Suprapubic skin (tissue), 3 donors: ENCODE results near the gene CABP4.

ENCODE experiments used
- POLR2A ChIP-seq, 2 donors: fragments of 450-650 bp; IDR thresholded peaks; one replicate each; pipeline ENCODE4 v1.6.1; 2017; ENCODE audit warnings: antibody characterized with exemption in 2 of 2, mild to moderate bottlenecking in 2 of 2, moderate library complexity in 2 of 2
- TF ChIP-seq, protein P1 (sequence below), 2 donors: fragments of 200-600 bp in 1 of 2; fragments of 450-650 bp in 1 of 2; sonication (generic) in 1 of 2; IDR thresholded peaks; one replicate each; pipeline ENCODE4 v1.5.1; 2016 to 2019; ENCODE audit warnings: antibody characterized with exemption in 2 of 2, mild to moderate bottlenecking in 1 of 2, moderate library complexity in 1 of 2

DNA sequence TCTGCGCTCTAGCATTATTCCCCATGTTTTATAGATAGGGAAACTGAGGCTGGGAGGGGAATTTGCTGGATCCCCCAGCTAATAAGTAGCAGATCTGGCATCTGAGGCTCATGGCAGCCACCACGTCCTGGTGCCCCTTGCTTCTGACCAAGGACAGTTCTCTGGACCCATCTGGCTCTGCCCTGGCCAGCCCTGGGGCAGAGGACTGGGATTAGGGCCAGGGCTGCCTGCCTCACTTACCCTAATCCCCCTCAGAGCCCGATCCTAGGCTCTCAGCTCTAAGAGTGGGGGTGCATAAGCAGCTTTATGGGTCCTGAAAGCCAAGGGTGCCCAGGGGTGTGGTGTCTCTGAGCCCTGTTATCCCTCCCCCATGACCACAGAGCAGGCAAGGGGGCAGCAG is at the start of gene CABP4:
- TF ChIP-seq, protein P1, sequence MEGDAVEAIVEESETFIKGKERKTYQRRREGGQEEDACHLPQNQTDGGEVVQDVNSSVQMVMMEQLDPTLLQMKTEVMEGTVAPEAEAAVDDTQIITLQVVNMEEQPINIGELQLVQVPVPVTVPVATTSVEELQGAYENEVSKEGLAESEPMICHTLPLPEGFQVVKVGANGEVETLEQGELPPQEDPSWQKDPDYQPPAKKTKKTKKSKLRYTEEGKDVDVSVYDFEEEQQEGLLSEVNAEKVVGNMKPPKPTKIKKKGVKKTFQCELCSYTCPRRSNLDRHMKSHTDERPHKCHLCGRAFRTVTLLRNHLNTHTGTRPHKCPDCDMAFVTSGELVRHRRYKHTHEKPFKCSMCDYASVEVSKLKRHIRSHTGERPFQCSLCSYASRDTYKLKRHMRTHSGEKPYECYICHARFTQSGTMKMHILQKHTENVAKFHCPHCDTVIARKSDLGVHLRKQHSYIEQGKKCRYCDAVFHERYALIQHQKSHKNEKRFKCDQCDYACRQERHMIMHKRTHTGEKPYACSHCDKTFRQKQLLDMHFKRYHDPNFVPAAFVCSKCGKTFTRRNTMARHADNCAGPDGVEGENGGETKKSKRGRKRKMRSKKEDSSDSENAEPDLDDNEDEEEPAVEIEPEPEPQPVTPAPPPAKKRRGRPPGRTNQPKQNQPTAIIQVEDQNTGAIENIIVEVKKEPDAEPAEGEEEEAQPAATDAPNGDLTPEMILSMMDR (IDR thresholded peaks at IDR 0.05): no peak
- no peak for TF ChIP-seq POLR2A (IDR thresholded peaks at IDR 0.05)
